ENCODE data around the gene SCAI. TPM values are rescaled to one million over a fixed set of nuclear protein-coding genes. Genes with fewer than 3 reads are reported as not detected.

The SCAI gene
- total and polyA plus RNA-seq, 9 of the 15 experiments (the other 6 are each of a cell fraction or from before 2014, with no cell fraction given): 0.70 to 12.4 (median 4.2) TPM

GRCh38 chr9:124940894-124941678 lies 202.2 kb downstream of the SCAI start, which contains the start of gene GOLGA1 (continued):
- TF ChIP-seq CBX2 (IDR thresholded peaks at IDR 0.05; ENCODE audit: insufficient read depth, low read length, poor library complexity, severe bottlenecking) (no peak), MTA3 (IDR thresholded peaks at IDR 0.05; ENCODE audit: borderline replicate concordance) (peak; percentile 81; the same call in 1 of the 2 replicates), MTF1 (CRISPR knock-in tag; IDR thresholded peaks at IDR 0.05; ENCODE audit: borderline replicate concordance) (no peak), U2AF1 (optimal IDR thresholded peaks at IDR 0.05; ENCODE audit: low read depth, low read length) (peak; percentile 56), ESRRA (IDR thresholded peaks at IDR 0.05; ENCODE audit: borderline replicate concordance, low read depth) (peak; percentile 86), ZNF445 (CRISPR knock-in tag; IDR thresholded peaks at IDR 0.05; ENCODE audit: low read depth) (no peak), TEAD2 (tag; IDR thresholded peaks at IDR 0.05) (no peak), CXXC5 (CRISPR knock-in tag; IDR thresholded peaks at IDR 0.05) (peak; percentile 96), ATF7 (IDR thresholded peaks at IDR 0.05) (peak; percentile 85), THAP12 (CRISPR knock-in tag; IDR thresholded peaks at IDR 0.05) (peak; percentile 85), SPI1 (IDR thresholded peaks at IDR 0.05; ENCODE audit: borderline replicate concordance, low read depth, low read length) (no peak), PCBP1 (IDR thresholded peaks at IDR 0.05; ENCODE audit: low read depth, low read length, poor library complexity, severe bottlenecking) (peak; percentile 82), SMARCB1 (IDR thresholded peaks at IDR 0.05; ENCODE audit: insufficient read length, low read depth) (no peak), CGGBP1 (CRISPR knock-in tag; IDR thresholded peaks at IDR 0.05) (no peak), STAG1 (CRISPR knock-in tag; IDR thresholded peaks at IDR 0.05; ENCODE audit: borderline replicate concordance) (no peak), C11orf30 (IDR thresholded peaks at IDR 0.05; ENCODE audit: low read depth) (peak; percentile 90), CHD4 (IDR thresholded peaks at IDR 0.05; ENCODE audit: insufficient read depth, insufficient replicate concordance, low read depth, low read length, poor library complexity, severe bottlenecking) (no peak), TBL1XR1 (IDR thresholded peaks at IDR 0.05; ENCODE audit: low read length in 2 of 2) (peak; percentile 61 to 86; a peak in 3 of 4 replicates), ZNF175 (CRISPR knock-in tag; IDR thresholded peaks at IDR 0.05; ENCODE audit: low read depth) (no peak), PML (IDR thresholded peaks at IDR 0.05; ENCODE audit: low read length) (peak; percentile 81), ZNF586 (CRISPR knock-in tag; conservative IDR thresholded peaks at IDR 0.05) (no peak), LARP7 (IDR thresholded peaks at IDR 0.05) (no peak), ZNF639 (CRISPR knock-in tag; conservative IDR thresholded peaks at IDR 0.05 in 1 of 2, IDR thresholded peaks at IDR 0.05 in 1 of 2) (peak in 1 of 2 experiments; percentile 80; a peak in 2 of 4 replicates)

All from K562 (cell line).